GM21723 (cell line): ENCODE results near the gene SREBF2.

Source experiments
- ATAC-seq: cut with Tn5 transposase; IDR thresholded peaks from one replicate; pipeline ENCODE4 v1.9.1; 2021; ENCODE audit warnings: mild to moderate bottlenecking, moderate library complexity; ENCODE audit not compliant: unreplicated experiment

Gene SREBF2

GRCh38 chr22:41875531-41876270, 42.8 kb downstream of the SREBF2 start:
- no peak for ATAC-seq

DNA sequence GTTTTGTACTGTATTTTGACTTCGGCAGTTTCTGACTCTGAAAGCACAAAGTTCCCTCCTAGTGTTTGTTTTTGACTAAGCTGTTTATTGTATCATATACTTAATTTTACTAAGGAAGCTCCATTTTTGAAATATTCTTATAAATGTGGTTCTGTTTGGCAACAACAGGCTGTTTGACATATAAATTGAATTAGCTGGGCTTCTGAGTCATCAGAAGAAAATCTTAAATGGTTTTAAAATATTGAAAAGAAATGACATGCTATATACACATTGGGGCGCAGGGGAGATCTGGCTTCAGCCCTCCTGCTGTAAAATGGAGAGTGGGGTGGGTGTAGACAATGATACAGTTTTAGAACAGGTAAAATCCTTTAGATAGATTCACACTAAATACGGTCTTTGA, 43.4 kb downstream of the SREBF2 start:
- ATAC-seq: no peak

DNA sequence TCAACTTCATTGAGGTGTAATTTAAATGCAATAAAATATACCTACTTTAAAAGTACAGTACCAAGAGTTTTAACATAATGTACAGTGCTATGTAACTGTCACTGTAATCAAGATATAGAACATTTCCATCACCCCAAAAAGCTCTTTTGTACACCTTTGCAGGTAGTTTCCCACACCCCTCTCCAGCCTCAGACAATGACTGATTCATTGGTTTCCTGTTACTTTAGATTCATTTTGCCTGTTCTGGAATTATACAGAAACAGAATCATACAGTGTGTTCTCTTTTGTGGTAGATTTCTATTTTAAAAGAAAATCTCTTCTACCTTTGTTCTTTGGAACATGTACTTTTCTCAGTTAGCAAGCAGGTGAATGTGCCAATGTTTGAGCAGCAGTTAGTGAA, 43.8 kb downstream of the SREBF2 start:
- ATAC-seq: no peak

- ATAC-seq: no peak
These were observed 47.7 kb downstream of the SREBF2 start for GRCh38 chr22:41880653-41881052.

DNA sequence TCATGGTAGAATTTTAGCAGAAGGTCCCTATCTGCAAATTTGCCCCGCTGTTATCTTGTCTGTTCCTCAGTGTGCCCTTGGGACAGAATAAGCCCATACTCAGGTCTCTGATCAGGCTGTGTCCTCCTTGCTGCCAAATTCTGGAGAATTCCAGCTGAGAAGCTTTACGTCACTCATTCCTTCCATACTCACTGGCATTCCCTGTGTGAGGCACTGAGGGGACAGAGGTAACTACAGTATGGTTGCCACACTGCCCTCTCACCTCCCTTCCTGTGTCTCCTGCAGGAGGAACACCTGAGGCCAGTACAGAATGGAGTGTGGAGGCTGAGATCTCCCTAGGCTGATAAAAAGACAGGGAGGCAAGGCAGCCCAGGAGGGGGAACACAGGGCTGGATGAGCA, 50.5 kb downstream of the SREBF2 start:
- no peak for ATAC-seq

DNA sequence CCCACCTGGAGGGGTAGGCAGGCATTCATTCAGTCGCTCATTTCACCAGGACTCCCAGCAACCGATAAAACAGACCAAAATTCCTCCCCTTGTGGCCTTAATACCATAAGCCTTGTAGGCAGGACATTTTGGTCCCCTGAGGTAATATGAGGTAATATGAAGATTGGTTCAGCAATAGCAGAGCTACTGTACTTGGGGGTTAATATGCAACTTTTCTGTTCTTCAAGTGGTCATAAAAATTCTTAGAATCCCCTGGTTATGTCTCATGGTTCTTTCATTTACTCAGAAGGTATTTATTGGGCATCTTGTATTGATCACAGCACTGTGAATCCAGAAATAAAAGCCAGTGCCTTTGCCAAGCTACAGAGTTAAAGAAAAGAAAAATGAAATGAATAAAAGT, 52.2 kb downstream of the SREBF2 start:
- ATAC-seq: no peak

- no peak for ATAC-seq
These were observed 52.6 kb downstream of the SREBF2 start for GRCh38 chr22:41885516-41885915.

- no peak for ATAC-seq
These were observed 55.8 kb downstream of the SREBF2 start for GRCh38 chr22:41888627-41889200.

GRCh38 chr22:41891407-41891806, 58.5 kb downstream of the SREBF2 start:
- no peak for ATAC-seq

DNA sequence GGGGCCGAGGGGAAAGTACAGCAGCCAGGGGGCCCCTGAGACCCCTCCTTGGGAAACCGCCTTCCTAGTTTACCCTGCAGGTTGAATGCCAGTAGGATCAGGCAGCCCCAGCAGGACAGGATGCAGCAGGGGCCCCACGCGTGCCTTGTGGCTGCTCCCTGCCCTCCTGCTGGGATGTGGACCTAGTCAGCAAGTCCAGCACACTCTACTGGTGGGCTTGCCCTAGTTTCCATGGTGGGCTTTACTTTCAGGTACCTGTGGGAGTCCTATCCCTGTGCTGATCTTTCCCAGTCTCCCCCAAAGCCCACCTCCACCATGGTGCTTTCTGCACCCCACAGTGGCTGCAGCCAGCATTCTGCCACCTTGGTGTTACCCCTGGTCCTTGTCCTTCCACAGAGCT, 59.8 kb downstream of the SREBF2 start:
- no peak for ATAC-seq

- no peak for ATAC-seq
These were observed 60.9 kb downstream of the SREBF2 start for GRCh38 chr22:41893591-41894375.

- ATAC-seq: no peak
These were observed 65.7 kb downstream of the SREBF2 start for GRCh38 chr22:41898645-41899044.

DNA sequence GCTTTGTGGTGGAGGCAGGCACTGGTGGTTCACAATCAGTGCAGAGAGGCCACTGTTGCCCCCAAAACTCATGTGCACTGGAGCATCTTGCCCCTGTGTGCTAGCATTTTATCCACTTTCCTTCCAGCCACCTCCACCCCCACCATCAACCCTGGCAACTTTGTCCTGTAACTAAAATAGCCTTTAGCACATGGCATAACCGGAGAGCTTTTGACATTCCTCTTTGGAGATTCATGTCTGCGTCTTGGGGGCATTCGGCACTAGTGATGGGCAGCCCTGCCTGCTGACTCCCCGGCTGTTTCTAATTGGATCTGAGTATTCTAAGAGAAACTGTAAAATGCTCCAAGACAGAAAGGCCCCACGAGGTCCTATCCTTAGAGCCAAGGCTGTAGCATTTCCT, 66.2 kb downstream of the SREBF2 start:
- ATAC-seq: no peak

GRCh38 chr22:41899992-41900651, 67.2 kb downstream of the SREBF2 start:
- no peak for ATAC-seq

- no peak for ATAC-seq
These were observed 67.9 kb downstream of the SREBF2 start for GRCh38 chr22:41900652-41901312.

GRCh38 chr22:41902016-41902415, 69.1 kb downstream of the SREBF2 start:
- ATAC-seq: no peak

- ATAC-seq: no peak
These were observed 70.1 kb downstream of the SREBF2 start for GRCh38 chr22:41902932-41903421.

DNA sequence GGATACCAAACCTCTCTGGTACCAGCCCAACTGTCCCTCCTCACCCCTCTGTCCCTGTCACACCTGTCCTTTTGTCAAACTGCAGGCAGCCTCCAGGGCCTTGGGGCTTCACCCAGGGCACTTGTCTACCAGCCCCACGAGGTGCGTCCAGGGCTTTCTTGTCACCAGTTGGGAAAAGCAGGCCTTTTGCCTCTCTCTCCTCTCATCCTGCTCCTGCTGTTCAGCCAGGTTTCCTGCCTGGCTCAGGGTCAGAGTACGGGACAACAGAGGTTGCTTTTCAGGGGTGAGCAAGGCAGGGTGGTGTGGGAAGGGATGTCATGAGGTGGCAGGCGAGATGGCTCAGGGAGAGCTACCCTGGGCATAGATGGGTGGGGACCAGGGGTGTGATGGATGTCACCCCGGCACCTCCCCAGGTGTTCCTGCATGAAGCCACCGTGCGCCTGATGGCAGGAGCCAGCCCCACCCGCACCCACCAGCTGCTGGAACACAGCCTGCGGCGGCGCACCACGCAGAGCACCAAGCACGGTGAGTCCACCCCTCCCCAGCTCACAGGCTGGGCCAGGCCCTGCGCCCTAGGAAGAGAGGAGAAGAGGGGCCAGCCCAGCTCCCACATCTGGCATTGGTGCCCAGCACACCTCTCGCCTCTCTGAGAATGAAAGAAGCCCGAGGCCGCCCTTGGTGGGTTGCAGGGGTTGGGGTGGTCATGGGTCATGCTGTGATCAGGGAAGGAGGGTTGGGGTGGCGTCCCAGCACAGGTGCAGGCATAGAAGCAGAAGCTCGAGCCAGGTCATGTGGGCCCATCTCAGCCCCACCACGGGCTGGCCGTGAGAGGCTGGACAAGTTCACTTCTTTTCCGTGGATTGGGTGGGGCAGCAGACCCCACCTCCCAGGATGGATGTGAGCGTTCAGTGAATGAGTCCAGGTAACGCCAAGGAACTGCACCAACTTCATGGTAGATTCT, 71.8 kb downstream of the SREBF2 start:
- ATAC-seq: no peak

DNA sequence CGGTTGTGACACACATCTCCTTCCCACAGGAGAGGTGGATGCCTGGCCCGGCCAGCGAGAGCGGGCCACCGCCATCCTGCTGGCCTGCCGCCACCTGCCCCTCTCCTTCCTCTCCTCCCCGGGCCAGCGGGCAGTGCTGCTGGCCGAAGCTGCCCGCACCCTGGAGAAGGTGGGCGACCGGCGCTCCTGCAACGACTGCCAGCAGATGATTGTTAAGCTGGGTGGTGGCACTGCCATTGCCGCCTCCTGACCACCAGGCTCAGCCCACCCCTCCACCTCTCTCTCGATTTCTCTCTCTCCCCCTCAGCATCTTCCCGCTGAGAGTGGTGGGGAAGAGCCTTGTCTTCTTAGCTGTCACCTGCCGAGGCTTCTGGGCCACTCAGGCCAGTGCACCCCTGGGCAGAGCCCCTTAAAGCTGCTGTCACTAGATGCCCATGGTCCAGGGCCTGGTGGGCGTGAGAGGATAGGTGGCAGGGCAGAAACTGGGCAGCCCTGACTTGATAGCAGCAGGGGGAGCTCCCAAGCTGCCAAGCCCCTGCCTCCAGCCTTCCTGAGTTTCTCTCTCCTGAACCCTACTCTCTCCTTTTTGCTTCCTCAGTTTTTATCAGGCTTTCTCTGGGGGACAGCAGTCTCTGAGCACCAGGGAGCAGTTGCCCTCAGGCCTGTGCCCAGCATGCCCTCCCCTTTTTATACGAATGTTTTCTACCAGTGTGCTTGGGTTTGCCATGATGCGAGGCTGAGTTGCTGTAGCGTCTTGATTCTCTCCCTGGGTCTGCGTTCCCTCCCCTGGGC, 72.7 kb downstream of the SREBF2 start:
- ATAC-seq: no peak
